ENCODE results near the gene LMNTD1. TPM values are rescaled to one million over a fixed set of nuclear protein-coding genes. Genes with fewer than 3 reads are reported as not detected.

The LMNTD1 gene
- total and polyA plus RNA-seq, 10 of the 15 experiments (the other 5 are each of a cell fraction or from before 2014, with no cell fraction given): not detected

DNA sequence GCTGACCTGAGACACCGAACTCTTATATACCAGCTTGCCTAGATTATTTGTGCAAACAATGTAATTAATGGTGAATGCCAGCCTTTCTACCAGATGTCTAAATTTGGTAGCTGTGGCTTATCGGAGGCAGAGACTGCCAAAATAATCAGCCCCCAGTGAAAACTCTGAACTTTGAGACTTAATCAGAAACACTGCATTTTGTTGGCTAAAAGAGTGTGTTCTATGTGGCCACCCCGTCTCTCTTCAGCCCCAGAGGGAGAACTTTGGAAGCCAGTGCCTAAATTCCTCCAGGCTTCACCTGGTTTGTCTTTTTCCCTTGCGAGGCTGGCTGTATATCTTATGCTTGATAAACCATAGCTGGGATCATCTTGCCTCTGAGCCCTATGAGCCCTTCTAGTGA, 90.1 kb downstream of the LMNTD1 start (continued):
- TF ChIP-seq ZSCAN29 (IDR thresholded peaks at IDR 0.05): no peak
- TF ChIP-seq, protein P1, sequence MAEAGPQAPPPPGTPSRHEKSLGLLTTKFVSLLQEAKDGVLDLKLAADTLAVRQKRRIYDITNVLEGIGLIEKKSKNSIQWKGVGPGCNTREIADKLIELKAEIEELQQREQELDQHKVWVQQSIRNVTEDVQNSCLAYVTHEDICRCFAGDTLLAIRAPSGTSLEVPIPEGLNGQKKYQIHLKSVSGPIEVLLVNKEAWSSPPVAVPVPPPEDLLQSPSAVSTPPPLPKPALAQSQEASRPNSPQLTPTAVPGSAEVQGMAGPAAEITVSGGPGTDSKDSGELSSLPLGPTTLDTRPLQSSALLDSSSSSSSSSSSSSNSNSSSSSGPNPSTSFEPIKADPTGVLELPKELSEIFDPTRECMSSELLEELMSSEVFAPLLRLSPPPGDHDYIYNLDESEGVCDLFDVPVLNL (IDR thresholded peaks at IDR 0.05; ENCODE audit: low read depth, low read length): no peak
- TF ChIP-seq, protein P2, sequence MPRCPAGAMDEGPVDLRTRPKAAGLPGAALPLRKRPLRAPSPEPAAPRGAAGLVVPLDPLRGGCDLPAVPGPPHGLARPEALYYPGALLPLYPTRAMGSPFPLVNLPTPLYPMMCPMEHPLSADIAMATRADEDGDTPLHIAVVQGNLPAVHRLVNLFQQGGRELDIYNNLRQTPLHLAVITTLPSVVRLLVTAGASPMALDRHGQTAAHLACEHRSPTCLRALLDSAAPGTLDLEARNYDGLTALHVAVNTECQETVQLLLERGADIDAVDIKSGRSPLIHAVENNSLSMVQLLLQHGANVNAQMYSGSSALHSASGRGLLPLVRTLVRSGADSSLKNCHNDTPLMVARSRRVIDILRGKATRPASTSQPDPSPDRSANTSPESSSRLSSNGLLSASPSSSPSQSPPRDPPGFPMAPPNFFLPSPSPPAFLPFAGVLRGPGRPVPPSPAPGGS (IDR thresholded peaks at IDR 0.05; ENCODE audit: borderline replicate concordance, insufficient read depth, low read depth, low read length, poor library complexity, severe bottlenecking): no peak
- TF ChIP-seq, protein P3, sequence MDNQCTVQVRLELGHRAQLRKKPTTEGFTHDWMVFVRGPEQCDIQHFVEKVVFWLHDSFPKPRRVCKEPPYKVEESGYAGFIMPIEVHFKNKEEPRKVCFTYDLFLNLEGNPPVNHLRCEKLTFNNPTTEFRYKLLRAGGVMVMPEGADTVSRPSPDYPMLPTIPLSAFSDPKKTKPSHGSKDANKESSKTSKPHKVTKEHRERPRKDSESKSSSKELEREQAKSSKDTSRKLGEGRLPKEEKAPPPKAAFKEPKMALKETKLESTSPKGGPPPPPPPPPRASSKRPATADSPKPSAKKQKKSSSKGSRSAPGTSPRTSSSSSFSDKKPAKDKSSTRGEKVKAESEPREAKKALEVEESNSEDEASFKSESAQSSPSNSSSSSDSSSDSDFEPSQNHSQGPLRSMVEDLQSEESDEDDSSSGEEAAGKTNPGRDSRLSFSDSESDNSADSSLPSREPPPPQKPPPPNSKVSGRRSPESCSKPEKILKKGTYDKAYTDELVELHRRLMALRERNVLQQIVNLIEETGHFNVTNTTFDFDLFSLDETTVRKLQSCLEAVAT (IDR thresholded peaks at IDR 0.05): no peak

DNA sequence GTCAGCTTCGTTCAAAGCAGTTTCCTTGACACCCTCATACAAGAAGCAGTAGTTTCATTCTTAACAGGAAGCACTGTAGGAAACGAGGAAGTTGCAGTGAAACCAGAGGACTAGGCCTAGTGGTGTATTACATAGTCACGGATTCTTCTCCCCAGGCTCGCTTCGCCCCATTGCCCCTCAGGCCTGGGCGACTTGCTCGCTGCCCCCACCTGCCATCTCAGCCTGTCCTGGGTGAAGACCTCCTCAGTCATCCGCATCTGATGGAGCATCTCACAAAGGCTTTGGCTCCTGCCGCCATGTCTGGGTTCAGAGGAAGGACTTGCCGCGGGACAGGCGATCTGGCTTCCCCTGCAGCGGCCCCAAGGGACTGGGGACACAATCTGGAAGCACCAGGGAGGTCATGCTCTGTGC, 93.5 kb downstream of the LMNTD1 start:
- no peaks in the 10 kb centered on the region for H3K9me3 ChIP-seq (replicated peaks; ENCODE audit: control insufficient read depth, insufficient read depth, low read length)
- H3K9ac ChIP-seq (ENCODE audit: control insufficient read depth, insufficient read depth, low read length): no peak overlapping the region
- SMC1A ChIA-PET (ENCODE audit: uncharacterized antibody, unreplicated experiment): no interaction called here
- DNase-seq (ENCODE audit: low read depth, low spot score) (peak; percentile 5), ATAC-seq (peak; percentile 67), FAIRE-seq (no peak)
- in situ Hi-C loops (cut with MboI): no loop called here
- H2AFZ ChIP-seq (ENCODE audit: control insufficient read depth, low read depth, low read length): no peak overlapping the region
- H3K27me3 ChIP-seq (replicated peaks in 1 of 2; ENCODE audit: control insufficient read depth in 2 of 2, insufficient read depth in 2 of 2, low read length in 1 of 2): no peaks in the 10 kb centered on the region; a peak in 1 of 4 replicates
- POLR2A ChIA-PET: no interaction called here
- RAD21 ChIA-PET (ENCODE audit: unreplicated experiment): no interaction called here
- no peak overlapping the region for H3K27ac ChIP-seq (ENCODE audit: control insufficient read depth, insufficient read depth)
- H3K4me2 ChIP-seq (ENCODE audit: control insufficient read depth, insufficient read depth): no peak overlapping the region
- H3K4me1 ChIP-seq (ENCODE audit: control insufficient read depth, insufficient read depth, low read length): no peaks in the 10 kb centered on the region
- TF ChIP-seq POU2F2 (IDR thresholded peaks at IDR 0.05; ENCODE audit: borderline replicate concordance, low read depth, low read length) (no peak), ETV6 (conservative IDR thresholded peaks at IDR 0.05 in 1 of 2, IDR thresholded peaks at IDR 0.05 in 1 of 2; ENCODE audit: borderline replicate concordance in 1 of 2, low read depth in 1 of 2) (0 out of 4 replicates have a peak, but pooled peaks of 1 of the 2 experiments have one; percentile 15)
- H3K79me2 ChIP-seq (ENCODE audit: control insufficient read depth, insufficient read depth, low read length): no peaks in the 10 kb centered on the region
- intact Hi-C loops (cut with micrococcal nuclease; ENCODE audit: unreplicated experiment): no loop called here
- no peaks in the 10 kb centered on the region for H4K20me1 ChIP-seq (ENCODE audit: control insufficient read depth, insufficient read depth)
- no peak overlapping the region for H3K4me3 ChIP-seq
- CTCF ChIA-PET: interaction anchor here (0.8 kb wide), 1 partner anchor 23 kb away, joined by 3 read pairs; no protein-coding TSS in a partner anchor
- WGBS (ENCODE audit: insufficient coverage, insufficient replicate concordance, low lambda C conversion rate, missing lambda C conversion rate): 20% methylated on average over 13 of the region's 13 CpGs
- H3K36me3 ChIP-seq (ENCODE audit: control insufficient read depth in 2 of 2, insufficient read depth in 2 of 2, low read length in 1 of 2): no peaks in the 10 kb centered on the region
- BruUV-seq (replicated peaks): no TSS peak

Data from GM12878 (cell line).